Measurements from ENCODE around the gene HAND1. TPM values are rescaled to one million over a fixed set of nuclear protein-coding genes. Genes with fewer than 3 reads are reported as not detected.

Gene HAND1
- total and polyA plus RNA-seq, 2 experiments from 2014 or later = not detected

- TF ChIP-seq ZNF462 (CRISPR knock-in tag; IDR thresholded peaks at IDR 0.05) = no peak
- TF ChIP-seq ZNF331 (CRISPR knock-in tag; IDR thresholded peaks at IDR 0.05; ENCODE audit: low read depth) = no peak
- TF ChIP-seq ETS1 (IDR thresholded peaks at IDR 0.05) = no peak
- no peak for TF ChIP-seq EZH2 (IDR thresholded peaks at IDR 0.05; ENCODE audit: low read depth, unreplicated experiment)
These were observed 17.9 kb downstream of the HAND1 start (continued) for GRCh38 chr5:154460172-154460571.

GRCh38 chr5:154459015-154459414, 19.0 kb downstream of the HAND1 start:
- no peak overlapping the region for H3K4me3 Mint-ChIP-seq
- H3K79me2 ChIP-seq (replicated peaks; ENCODE audit: insufficient read depth) = no peaks in the 10 kb centered on the region
- H3K27me3 ChIP-seq (ENCODE audit: insufficient read depth) = no peaks in the 10 kb centered on the region
- peaks cover 6% of the 10 kb centered on the region; the same call in 2 of the 3 replicates for H3K4me1 Mint-ChIP-seq
- 0 out of 2 replicates have a peak, but pooled peaks cover 7% of the 10 kb centered on the region for H3K36me3 ChIP-seq (ENCODE audit: insufficient read depth)
- no peaks in the 10 kb centered on the region for H3K9me3 Mint-ChIP-seq
- H4K20me1 ChIP-seq (replicated peaks; ENCODE audit: insufficient read depth) = no peaks in the 10 kb centered on the region
- no peak overlapping the region for H3K27ac ChIP-seq (ENCODE audit: low read depth)
- no peaks in the 10 kb centered on the region for H3F3A ChIP-seq (replicated peaks; ENCODE audit: low read depth)
- H3K4me1 ChIP-seq (ENCODE audit: insufficient read depth) = peaks cover 5% of the 10 kb centered on the region; the same call in 1 of the 2 replicates
- DNase-seq (ENCODE audit: low spot score) = no peak
- no peak overlapping the region for H3K4me3 ChIP-seq
- peaks cover 3% of the 10 kb centered on the region; the same call in 1 of the 3 replicates for H3K36me3 Mint-ChIP-seq (ENCODE audit: low read depth)
- H2AFZ ChIP-seq = no peak overlapping the region
- H3K27me3 Mint-ChIP-seq (ENCODE audit: insufficient read depth, low read depth, poor library complexity) = no peaks in the 10 kb centered on the region
- ATAC-seq = no peak
- no peaks in the 10 kb centered on the region for H3K9me2 ChIP-seq (ENCODE audit: insufficient read depth)
- no peak overlapping the region for H3K4me2 ChIP-seq
- H3K27ac Mint-ChIP-seq = no peak overlapping the region
- TF ChIP-seq EZH2 (IDR thresholded peaks at IDR 0.05; ENCODE audit: low read depth, unreplicated experiment) = no peak
- TF ChIP-seq ZNF462 (CRISPR knock-in tag; IDR thresholded peaks at IDR 0.05) = no peak
- no peak for TF ChIP-seq POLR2AphosphoS5 (IDR thresholded peaks at IDR 0.05; ENCODE audit: low read depth)
- no peak for TF ChIP-seq NANOG (IDR thresholded peaks at IDR 0.05; ENCODE audit: borderline replicate concordance)
- TF ChIP-seq ETS1 (IDR thresholded peaks at IDR 0.05) = no peak
